NCI-H1417 treated with DMSO at 0.1 percent for 48 hours (cell line): ENCODE results near the gene TOMM20.

Experiments
- DNase-seq: peaks from one replicate; lab custom pipeline; 2025; lab: John Stamatoyannopoulos, UW

The TOMM20 gene

GRCh38 chr1:235067396-235068157 lies 61.1 kb downstream of the TOMM20 start:
- DNase-seq, result no peak

- DNase-seq, result no peak
These were observed 65.4 kb downstream of the TOMM20 start for GRCh38 chr1:235063068-235063765.

GRCh38 chr1:235060607-235061470 lies 67.8 kb downstream of the TOMM20 start:
- no peak for DNase-seq
